HG02642 (cell line): ENCODE results near the gene OR8D2.
"Not testable (repeated sequence)": the region's sequence is repeated elsewhere in the genome, so short reads cannot be mapped to it uniquely, and the experiment has no call there.

Experiments used
- ATAC-seq: cut with Tn5 transposase; IDR thresholded peaks from one replicate; pipeline ENCODE4 v1.9.1; 2021; ENCODE audit warnings: mild to moderate bottlenecking; ENCODE audit not compliant: unreplicated experiment, poor library complexity

The OR8D2 gene

GRCh38 chr11:124296016-124296415 lies 24.0 kb downstream of the OR8D2 start:
- no peak for ATAC-seq

- no peak for ATAC-seq
These were observed 25.3 kb downstream of the OR8D2 start for GRCh38 chr11:124294687-124295086.

GRCh38 chr11:124285610-124286344 lies 34.2 kb downstream of the OR8D2 start:
- ATAC-seq, result no peak

GRCh38 chr11:124278261-124278660 lies 41.7 kb downstream of the OR8D2 start:
- no peak for ATAC-seq

- no peak for ATAC-seq
These were observed 42.2 kb downstream of the OR8D2 start for GRCh38 chr11:124277804-124278203.

GRCh38 chr11:124277207-124277606 lies 42.8 kb downstream of the OR8D2 start:
- no peak for ATAC-seq

GRCh38 chr11:124276081-124276480 lies 43.9 kb downstream of the OR8D2 start:
- no peak for ATAC-seq

GRCh38 chr11:124274000-124274399 lies 46.0 kb downstream of the OR8D2 start:
- no peak for ATAC-seq

- ATAC-seq, result not testable (repeated sequence)
These were observed 49.1 kb downstream of the OR8D2 start for GRCh38 chr11:124270886-124271285.
